8988T (cell line): ENCODE data around the gene RAB17.

Source experiments
- DNase-seq: peaks from one replicate; pipeline ENCODE4 v3.0.0; 2011

Gene RAB17, protein sequence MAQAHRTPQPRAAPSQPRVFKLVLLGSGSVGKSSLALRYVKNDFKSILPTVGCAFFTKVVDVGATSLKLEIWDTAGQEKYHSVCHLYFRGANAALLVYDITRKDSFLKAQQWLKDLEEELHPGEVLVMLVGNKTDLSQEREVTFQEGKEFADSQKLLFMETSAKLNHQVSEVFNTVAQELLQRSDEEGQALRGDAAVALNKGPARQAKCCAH

GRCh38 chr2:237590272-237591140 lies at the start of gene RAB17:
TSS of gene RAB17 (minus strand) at chr2:237590734. CDS start at chr2:237586154, 4,580 bp downstream.
- no peak for DNase-seq

- DNase-seq, result no peak
Measured at GRCh38 chr2:237639836-237640220, 49.3 kb upstream of the RAB17 start.

DNA sequence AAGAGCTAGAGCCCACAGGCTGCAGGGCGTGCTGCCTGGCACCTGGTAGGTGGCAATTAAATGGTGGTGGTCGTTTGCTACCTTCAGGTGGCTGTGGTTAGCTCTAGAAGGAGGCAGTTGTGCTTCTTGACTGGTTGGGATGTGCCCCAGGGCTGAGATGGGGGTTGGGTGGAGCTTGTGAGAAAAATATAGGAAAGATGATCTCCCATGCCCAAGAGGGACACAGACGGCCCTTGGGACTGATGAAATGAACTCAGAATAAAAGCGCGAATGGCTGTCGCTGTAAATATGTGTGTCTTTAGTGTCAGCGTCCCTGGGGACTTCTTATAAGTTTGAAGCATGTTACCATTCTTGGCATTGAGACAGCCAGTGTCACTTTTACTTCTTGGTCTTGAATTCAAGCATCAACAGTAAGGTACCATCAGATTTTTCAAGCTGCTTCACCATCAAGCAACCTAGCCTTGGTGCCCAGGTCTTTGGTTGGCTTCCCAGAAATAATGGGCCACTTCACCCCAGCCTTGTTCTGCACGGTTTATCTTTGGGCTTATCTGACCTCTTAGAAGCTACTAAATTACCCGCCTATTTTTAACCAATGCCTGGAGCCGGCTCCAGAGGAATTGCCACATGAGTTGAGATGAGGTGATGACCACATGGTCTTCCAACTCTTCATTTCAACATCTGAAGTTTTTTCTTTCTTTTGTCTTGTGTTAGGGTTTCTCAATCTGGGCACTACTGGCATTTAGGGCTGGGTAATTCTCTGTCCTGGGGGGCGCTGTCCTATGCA lies 48.7 kb upstream of the RAB17 start:
- no peak for DNase-seq

- no peak for DNase-seq
Measured at GRCh38 chr2:237638176-237638575, 47.6 kb upstream of the RAB17 start.

DNA sequence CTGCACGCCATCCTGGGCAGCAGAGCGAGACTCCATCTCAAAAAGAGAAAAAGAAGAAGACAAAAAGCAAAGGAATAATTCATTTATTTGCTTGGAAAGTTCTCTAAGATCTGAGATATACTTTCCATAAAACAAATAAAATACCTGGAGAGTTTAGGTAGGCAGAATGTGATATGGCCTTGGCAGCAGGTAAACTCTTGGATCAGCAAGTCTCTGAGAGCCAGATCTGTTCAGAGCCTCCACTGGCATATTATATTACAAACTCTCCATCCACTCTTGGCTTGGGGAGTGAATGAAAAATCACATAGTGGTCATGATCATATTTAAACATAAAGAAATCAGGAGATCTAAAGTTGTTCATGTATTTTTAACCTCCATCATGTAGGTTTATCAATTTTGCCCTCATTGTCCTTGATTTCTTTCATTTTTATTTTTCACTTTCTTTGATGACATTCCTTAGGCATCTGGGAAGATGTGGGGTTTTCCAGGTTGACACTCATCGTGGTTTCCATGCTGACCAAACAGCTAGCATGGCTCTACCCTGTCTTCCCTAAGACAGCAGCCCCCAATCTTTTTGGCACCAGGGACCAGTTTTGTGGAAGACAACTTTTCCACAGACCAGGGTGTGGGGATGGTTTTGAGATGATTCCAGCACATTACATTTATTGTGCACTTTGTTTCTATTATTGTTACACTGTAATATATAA lies 47.0 kb upstream of the RAB17 start:
- DNase-seq, result no peak

DNA sequence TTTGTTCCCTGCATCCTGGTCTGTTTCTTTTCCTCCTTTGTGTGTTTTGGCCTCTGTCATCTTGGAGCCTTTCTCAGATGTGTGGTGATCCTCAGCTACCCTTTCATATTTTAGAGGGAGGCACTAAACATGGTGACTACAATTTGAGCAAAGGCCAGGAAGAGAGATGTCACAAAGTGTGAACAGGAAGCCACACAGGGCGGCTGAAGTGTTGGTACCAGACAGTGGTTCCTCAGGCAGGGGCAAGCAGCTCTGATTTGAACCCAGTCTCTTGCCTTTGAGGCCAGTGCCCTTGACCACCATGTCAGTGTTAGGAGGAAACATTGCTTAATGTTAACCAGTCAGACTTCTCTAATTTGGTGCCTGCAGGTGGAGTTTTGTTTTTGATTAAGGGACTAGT lies 46.0 kb upstream of the RAB17 start:
- DNase-seq, result no peak

- DNase-seq, result no peak
Measured at GRCh38 chr2:237633061-237633561, 42.6 kb upstream of the RAB17 start.

- no peak for DNase-seq
Measured at GRCh38 chr2:237631801-237632585, 41.5 kb upstream of the RAB17 start.

GRCh38 chr2:237631007-237631785 lies 40.7 kb upstream of the RAB17 start:
- DNase-seq, result no peak

DNA sequence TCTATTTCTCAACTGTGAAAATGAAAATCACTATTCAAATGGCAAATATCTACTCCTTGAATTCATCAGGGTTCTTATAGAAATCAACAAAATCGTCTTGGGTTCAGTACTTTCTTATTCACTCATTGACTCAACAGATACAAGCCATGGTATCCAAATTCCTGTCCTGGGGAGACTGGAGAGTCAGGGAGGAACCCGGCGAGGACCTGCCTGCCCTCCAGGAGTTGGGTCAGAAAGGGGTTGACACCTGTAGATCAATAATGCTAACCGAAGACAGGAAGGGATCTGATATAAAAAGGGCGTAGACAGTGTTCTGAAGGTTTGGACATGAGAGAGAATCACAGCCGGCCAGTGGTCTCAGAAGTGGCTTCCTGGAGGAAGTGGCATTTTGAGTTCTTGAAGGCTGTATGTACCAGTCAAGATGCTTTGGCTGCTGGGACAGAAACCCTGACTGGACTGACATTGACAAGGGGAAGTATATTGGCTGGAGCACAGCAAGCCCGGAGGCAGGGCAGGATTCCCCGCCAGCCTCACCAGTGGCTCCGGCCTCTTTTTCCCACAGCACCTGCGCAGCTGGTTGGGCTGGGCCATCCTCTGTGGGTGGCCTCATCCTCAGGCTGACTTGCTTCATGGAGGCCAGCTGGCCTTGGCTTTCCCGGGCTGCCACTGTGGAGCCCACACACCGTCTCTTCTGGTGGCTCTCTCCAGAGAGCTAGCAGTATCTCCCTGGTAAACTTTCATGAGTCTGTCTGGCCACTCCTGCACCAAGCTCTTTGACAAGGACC lies 39.9 kb upstream of the RAB17 start:
- DNase-seq, result no peak

DNA sequence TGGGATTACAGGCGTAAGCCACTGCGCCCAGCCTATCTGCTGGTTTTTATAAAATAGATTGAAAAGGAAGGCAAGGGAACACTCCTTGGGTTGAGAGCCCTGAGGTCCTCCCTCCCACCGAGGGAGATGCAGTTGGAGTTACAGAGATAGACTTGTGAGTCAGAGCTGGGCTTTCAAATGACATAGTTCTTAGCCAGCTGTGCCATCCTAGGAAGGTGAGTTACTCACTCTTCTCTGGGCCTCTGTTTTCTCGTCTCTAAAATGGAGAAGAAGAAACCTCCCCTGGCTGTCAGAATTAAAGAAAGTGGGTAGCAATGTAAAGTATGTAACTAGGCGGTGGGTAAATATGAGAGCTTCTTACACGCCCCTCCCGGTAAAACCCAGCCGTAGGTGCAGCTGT lies 39.2 kb upstream of the RAB17 start:
- no peak for DNase-seq

- DNase-seq, result no peak
Measured at GRCh38 chr2:237629188-237629534, 38.6 kb upstream of the RAB17 start.

GRCh38 chr2:237628247-237629187 lies 38.0 kb upstream of the RAB17 start:
- no peak for DNase-seq

- DNase-seq, result no peak
Measured at GRCh38 chr2:237627441-237628246, 37.1 kb upstream of the RAB17 start, which contains the start of gene LRRFIP1. TSS of gene LRRFIP1 (plus strand) at chr2:237627587. CDS start at chr2:237627645, 58 bp downstream.

- no peak for DNase-seq
Measured at GRCh38 chr2:237626813-237627440, 36.4 kb upstream of the RAB17 start.

- no peak for DNase-seq
Measured at GRCh38 chr2:237625777-237626176, 35.2 kb upstream of the RAB17 start.

DNA sequence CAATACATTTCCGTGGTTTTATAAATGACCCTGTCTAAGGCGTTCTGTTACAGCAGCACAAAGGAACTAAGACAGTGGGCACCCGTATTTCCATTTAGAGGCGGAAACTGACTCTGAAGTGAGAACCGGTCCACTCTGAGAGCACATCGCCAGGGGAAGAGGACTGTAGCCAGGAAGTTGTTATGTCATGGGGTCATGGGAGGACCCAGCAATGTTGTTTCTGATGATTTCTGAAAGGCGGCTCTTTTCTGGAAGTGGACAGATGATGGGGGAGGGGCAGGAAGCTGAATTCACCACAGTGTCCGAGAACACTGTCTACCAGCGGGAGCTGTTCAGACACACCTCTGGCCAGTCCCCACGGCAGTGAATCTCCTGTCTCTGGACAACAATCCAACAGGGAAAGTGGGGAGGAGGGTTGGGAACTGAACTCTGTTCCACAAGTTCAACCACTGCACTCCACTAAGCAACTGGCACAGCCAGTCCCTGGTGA lies 34.7 kb upstream of the RAB17 start:
- no peak for DNase-seq
